ENCODE results near the gene CDK19.
A peak's percentile ranks its signal among the peaks of the same experiment; 100 is the strongest.
"Not testable (repeated sequence)": the region's sequence is repeated elsewhere in the genome, so short reads cannot be mapped to it uniquely, and the experiment has no call there.

Gene CDK19

DNA sequence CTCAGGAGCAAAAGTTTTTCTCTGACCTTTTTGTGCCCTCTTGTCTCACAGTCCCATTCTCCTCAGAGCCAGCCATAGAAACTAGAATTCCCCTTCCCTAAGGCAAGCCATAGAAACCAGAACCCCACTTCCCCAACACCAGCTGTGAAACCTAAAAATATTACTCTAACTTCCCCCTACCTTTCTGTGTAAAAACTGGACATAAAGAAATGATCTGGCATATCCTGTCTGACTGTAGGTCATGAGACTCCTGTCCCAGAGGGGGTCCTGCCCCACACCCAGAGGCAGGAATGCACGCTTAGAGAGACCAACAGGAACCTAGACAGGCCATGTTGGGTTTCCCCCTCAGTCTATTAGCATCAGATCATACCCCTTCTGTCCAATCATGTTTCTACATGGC is 198.2 kb downstream of the CDK19 start:
- DNase-seq = no peak

- no peak for DNase-seq
Observed at GRCh38 chr6:110615722-110616121, 199.5 kb downstream of the CDK19 start.

DNA sequence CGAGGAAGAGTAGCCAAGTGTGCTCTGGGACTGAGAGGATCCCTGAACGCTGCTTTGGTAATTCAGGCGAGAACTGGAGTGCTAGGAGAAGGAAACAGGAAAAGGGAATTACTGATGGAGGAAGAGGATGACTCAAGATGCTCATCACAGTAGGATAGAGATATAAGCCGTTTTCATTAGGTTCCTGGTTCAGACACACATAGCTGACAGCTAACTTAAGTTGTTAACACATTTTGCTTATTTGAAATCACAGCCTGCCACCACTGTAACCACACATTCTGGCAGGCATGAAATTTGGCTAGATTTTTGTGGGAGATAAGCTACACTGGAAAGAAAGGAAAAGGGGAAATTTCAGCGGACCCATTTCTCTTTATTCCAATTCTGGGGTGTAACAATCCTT is 200.7 kb downstream of the CDK19 start:
- no peak for DNase-seq

DNA sequence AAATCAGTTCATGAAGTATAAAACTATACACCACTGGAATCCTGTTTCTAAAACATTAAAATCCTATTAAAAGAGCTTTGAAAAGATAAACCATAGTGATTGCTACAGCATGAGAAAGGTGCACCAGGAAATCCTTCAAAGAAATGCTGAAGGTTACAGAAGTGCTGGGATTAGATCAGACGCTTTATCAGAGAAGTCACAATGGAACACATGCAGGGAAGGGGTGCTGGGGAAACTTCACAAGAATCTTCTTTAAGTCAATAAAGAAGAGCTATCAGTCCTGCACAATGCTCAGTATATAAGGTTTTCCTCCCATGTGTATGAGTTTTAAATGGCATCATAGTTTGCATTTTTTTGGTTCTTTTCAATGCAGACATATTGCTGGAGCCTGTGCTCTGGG is 201.2 kb downstream of the CDK19 start:
- DNase-seq = no peak

DNA sequence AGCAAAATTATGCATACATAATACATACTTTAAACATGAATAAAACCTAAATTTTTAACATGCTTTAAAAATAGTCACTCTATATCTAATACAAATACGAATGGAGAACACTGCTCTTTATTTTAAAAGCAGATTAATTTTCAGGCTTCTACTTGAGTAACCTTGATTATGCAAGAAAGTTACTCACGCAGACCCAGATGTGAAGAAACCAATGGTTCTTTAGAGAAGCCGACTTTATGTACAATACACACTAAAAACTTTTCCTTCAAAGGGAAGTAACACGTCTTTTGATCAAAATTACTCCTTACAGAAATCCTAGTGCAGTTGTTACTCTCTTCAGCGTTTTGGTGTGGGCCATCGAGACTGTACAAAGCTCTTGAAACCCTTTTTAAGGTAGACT is 201.9 kb downstream of the CDK19 start:
- no peak for DNase-seq

DNA sequence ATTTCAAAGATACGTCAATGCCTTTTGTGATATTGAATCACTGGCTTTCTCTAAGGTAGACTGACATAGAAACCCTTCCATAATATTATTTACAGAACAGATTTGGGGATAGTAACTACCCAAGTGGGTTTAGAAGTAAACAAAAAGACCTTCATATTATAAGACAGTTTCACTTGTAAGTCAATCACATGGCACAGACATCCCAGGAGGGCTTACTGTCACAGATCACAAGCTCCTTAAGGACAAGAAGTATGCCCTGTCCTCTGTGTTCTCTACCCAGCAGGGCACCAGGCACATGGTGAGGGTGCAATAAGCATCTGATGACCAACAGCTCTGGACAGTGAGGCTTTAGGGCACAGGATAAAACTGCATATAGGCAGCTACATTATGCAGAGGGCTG is 203.0 kb downstream of the CDK19 start:
- no peak for DNase-seq

- DNase-seq = no peak
Observed at GRCh38 chr6:110609101-110609500, 206.2 kb downstream of the CDK19 start.

DNA sequence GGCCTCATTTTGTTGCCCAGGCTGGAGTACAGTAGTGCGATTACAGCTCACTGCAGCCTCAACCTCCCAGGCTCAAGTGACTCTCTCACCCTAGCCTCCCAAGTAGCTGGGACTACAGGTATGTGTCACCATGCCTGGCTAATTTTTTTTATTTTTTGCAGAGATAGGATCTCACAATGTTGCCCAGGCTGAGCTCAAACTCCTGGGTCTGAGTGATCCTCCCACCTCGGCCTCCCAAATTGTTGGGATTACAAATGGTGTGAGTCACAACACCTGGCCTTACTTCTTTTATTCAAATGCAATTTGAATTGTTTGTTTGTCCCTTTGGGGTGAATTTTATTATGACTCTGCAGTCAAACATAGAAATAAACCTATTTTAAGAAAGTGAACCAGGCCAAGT is 207.1 kb downstream of the CDK19 start:
- no peak for DNase-seq

GRCh38 chr6:110606151-110606550 is 209.1 kb downstream of the CDK19 start:
- DNase-seq = no peak

GRCh38 chr6:110600640-110601039 is 214.6 kb downstream of the CDK19 start:
- DNase-seq = not testable (repeated sequence)

- DNase-seq = no peak
Observed at GRCh38 chr6:110597761-110598160, 217.5 kb downstream of the CDK19 start.

- no peak for DNase-seq
Observed at GRCh38 chr6:110596354-110596753, 218.9 kb downstream of the CDK19 start.

DNA sequence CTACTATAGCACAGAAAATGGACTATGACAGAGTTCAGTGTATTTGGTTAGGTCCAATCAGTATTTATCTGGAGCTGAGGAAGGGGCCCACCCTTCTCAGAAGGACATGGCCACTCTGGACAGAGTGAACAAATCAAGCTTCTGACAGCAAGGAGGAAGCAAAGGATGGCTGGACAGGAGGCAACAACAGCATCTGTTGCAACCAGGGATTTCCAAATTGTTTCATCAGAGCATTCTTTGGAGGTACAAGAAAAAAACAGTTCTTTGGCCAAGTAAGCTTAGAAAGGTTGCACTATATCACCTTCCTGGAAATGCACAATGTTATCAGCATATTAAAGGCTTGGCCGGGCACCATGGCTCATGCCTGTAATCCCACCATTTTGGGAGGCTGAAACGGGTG is 220.2 kb downstream of the CDK19 start:
- DNase-seq = no peak

DNA sequence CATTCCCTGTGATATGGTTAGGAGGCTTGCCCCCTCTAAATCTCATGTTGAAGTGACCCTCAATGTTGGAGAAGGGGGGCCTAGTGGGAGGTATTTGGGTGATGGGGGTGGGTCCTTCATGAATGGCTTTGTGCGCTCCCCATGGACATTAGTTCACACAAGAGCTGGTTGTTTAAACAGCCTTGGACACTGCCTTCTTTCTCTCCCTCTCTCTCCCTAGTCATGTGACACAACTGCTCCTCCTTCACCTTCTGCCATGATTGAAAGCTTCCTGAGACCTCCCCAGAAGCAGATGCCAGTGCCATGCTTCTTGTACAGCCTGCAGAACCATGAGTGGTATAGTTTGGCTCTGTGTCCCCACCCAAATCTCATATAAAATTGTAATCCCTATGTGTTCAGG is 221.6 kb downstream of the CDK19 start:
- DNase-seq = no peak

DNA sequence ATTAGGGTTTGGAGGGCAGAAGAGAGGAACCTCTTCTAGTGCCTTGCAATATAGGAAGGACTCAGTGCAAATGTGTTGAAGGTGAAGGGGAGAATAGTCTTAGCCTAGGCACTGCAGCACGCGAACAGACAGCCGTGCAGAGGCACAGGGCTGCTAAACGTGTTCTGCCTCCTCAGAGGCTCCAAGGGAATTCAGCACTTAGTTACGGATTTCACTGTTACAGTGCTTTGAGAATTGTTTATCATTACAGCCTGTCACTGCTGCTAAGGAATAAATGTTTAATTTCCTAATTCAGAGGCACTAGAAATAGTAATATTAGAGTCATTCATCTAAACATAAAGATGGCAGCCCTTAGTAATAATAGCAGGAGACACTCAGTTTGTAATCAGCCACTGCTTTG is 222.5 kb downstream of the CDK19 start:
- DNase-seq = no peak

DNA sequence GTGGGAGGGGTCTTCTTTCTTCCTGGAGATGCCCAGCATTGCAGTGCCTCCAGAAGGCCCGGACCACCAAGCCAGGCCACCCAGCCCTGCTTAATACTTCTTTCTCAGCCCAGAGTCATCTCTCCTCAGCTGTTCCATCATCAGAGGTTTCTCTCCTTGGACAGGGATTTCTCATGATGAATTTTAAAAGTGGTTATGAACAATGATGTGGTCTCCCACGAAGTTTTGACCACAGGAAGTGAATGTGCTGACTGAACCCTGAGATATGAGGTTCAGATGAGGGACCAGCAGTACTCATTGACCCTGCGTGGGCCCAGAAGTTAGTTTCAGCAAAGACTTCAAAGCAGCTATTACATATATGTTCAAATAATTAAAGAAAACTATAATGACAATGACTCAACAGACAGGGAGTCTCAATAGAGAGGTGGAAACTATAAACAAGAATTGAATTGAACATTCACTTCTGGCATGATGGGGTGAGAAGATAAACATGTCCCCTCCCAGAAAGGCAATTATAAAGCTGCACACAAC is 224.4 kb downstream of the CDK19 start:
- DNase-seq = peak; percentile 37

DNA sequence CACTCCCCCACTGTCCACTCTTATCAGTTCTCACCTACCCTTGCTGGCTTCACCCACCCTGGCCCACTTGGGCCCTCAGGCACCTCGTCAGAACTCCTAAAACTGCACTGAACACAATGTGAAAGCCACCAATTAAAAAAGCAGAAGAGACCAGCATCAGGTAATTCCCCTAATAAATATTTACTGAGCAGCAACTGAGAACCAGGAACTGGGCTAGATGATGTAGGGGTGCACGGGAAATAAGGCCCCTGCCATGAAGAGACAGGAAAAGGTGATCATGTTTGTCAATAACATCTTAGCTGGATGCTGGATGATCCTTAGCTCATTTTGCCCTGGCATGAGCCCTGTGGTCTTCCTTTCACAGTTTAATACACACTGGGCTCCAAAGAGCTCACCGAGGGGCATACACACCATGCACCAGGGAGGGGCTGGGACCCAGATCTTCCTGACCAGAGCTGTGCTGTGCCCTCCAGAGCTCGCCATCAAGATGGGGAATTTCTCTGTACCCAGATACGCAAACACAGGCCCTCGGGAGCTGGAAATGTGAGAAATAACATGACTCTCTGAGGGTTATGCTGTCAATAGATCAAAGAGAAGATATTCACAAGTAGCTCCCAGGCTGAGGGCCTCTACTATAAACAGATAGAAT is 225.3 kb downstream of the CDK19 start:
- no peak for DNase-seq

DNA sequence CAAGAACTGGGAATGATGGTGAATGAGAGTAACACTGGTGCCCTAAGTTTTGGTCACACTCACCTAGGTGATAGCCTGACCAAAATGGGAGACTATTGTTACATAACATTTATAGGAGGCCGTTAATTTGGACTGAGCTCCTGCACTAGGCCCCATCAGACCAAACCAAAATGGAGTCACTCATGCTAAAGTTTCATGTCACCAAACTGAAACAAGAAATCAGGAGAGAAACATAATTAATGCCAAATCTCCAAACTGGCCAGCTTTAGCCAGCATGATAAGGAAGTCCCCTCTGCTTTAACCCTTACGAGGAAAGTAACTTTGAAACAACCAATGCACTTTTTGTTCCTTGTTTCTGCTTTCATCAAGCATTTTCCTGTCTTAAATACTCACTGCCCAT is 227.9 kb downstream of the CDK19 start:
- no peak for DNase-seq

- DNase-seq = peak; percentile 15
Observed at GRCh38 chr6:110581679-110582078, 233.6 kb downstream of the CDK19 start.

DNA sequence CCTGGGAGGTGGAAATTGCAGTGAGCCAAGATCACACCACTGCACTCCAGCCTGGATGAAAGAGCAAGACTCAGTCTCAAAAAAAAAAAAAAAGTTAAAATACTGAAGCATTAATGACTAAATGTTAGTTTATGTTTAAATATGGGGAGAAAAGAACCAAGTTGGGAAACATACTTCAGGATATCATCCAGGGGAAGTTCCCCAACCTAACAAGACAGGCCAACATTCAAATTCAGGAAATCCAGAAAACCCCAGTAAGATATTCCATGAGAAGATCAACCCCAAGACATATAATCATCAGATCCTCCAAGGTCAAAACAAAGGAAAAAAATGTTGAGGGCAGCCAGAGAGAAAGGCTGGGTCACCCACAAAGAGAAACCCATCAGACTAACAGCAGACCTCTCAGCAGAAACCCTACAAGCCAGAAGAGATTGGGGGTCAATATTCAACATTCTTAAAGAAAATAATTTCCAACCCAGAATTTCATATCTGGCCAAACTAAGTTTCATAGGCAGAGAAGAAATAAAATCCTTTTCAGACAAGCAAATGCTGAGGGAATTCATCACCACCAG is 237.6 kb downstream of the CDK19 start:
- DNase-seq = not testable (repeated sequence)

GRCh38 chr6:110575925-110576463 is 239.3 kb downstream of the CDK19 start:
- no peak for DNase-seq

- no peak for DNase-seq
Observed at GRCh38 chr6:110574817-110575216, 240.5 kb downstream of the CDK19 start.

DNA sequence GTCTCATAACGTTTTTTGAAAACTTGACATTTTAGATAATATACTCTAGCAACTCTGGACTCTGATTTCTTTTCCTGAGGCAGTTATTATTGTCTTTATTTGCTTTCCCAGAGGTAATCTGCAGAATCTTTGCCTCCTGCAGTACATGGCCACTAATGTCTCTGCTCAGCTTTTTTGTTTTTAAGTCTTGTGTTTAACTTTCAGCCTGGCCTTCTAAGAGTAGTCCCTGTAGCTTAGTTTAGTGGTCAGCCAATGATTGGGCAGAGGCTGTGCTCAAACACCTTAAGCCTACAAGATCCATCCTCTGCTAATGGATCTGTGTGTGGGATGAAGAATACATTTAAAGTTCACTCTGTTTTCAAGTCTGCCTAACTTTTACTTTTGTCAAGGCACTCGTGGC is 241.7 kb downstream of the CDK19 start:
- no peak for DNase-seq

GRCh38 chr6:110573136-110573535 is 242.1 kb downstream of the CDK19 start:
- no peak for DNase-seq

Data from fibroblast of skin of right quadriceps (primary cell).